Measurements from ENCODE around the gene C1orf53.

The C1orf53 gene

GRCh38 chr1:197892684-197893083, 9.7 kb upstream of the C1orf53 start:
- no peak for DNase-seq (ENCODE audit: extremely low spot score)
- ChIA-PET POLR2A (no interaction called here), CTCF (interaction anchor here (1.2 to 1.5 kb wide), 2 partner anchors 12 to 24 kb away, joined by 3 read pairs; no protein-coding TSS in a partner anchor)
- TF ChIP-seq CTCF (IDR thresholded peaks at IDR 0.05; ENCODE audit: control extremely low read depth, extremely low read depth, low read depth, missing control alignments), result no peak

GRCh38 chr1:197896301-197896700, 6.1 kb upstream of the C1orf53 start:
- DNase-seq (ENCODE audit: extremely low spot score), result no peak
- ChIA-PET CTCF (no interaction called here), POLR2A (no interaction called here)
- no peak for TF ChIP-seq CTCF (IDR thresholded peaks at IDR 0.05; ENCODE audit: control extremely low read depth, extremely low read depth, low read depth, missing control alignments)

GRCh38 chr1:197899037-197899436, 3.4 kb upstream of the C1orf53 start:
- ChIA-PET POLR2A (interaction anchor here (0.6 kb wide), 1 partner anchor 26 kb away, joined by 5 read pairs; no protein-coding TSS in a partner anchor), CTCF (interaction anchor here (1.8 kb wide), 1 partner anchor 16 kb away, joined by 4 read pairs; no protein-coding TSS in a partner anchor)
- no peak for TF ChIP-seq CTCF (IDR thresholded peaks at IDR 0.05; ENCODE audit: control extremely low read depth, extremely low read depth, low read depth, missing control alignments)
- DNase-seq (ENCODE audit: extremely low spot score), result no peak

GRCh38 chr1:197902131-197902453, 338 bp upstream of the C1orf53 start:
- DNase-seq (ENCODE audit: extremely low spot score), result no peak
- POLR2A ChIA-PET, result no interaction called here
- TF ChIP-seq CTCF (IDR thresholded peaks at IDR 0.05; ENCODE audit: control extremely low read depth, extremely low read depth, low read depth, missing control alignments), result no peak
- CTCF ChIA-PET, result interaction anchor here (0.8 to 3.0 kb wide), 12 partner anchors 9 to 380 kb away, joined by 3 to 11 read pairs (median 4); no protein-coding TSS in a partner anchor

GRCh38 chr1:197903196-197903514, 725 bp downstream of the C1orf53 start:
- no peak for DNase-seq (ENCODE audit: extremely low spot score)
- TF ChIP-seq CTCF (IDR thresholded peaks at IDR 0.05; ENCODE audit: control extremely low read depth, extremely low read depth, low read depth, missing control alignments), result no peak
- POLR2A ChIA-PET, result interaction anchor here (0.6 kb wide), 1 partner anchor 9 kb away, joined by 3 read pairs; no protein-coding TSS in a partner anchor
- CTCF ChIA-PET, result interaction anchor here (0.7 to 3.0 kb wide), 13 partner anchors 8 to 381 kb away, joined by 3 to 11 read pairs (median 4); no protein-coding TSS in a partner anchor

GRCh38 chr1:197904126-197904787, 1.8 kb downstream of the C1orf53 start:
- POLR2A ChIA-PET, result no interaction called here
- DNase-seq (ENCODE audit: extremely low spot score), result no peak
- CTCF ChIA-PET, result interaction anchor here (0.8 to 3.0 kb wide), 3 partner anchors 11 to 20 kb away, joined by 3 to 11 read pairs (median 10); no protein-coding TSS in a partner anchor
- no peak for TF ChIP-seq CTCF (IDR thresholded peaks at IDR 0.05; ENCODE audit: control extremely low read depth, extremely low read depth, low read depth, missing control alignments)
